HEK293 (cell line): ENCODE results near the gene ZNF260.
A peak's percentile ranks its signal among the peaks of the same experiment; 100 is the strongest.

Experiments used
- FEZF1 ChIP-seq: fragments of 450-650 bp; formaldehyde crosslinking; IDR thresholded peaks from 2 replicates; pipeline ENCODE4 v1.5.1; 2016; ENCODE audit warnings: missing biosample characterization, missing genetic modification characterization
- GFI1B ChIP-seq: fragments of 450-650 bp; formaldehyde crosslinking; IDR thresholded peaks from 2 replicates; pipeline ENCODE4 v1.5.1; 2016; ENCODE audit warnings: missing biosample characterization, missing genetic modification characterization
- MEIS1 ChIP-seq: sonication (generic); formaldehyde crosslinking; IDR thresholded peaks from 2 replicates; pipeline ENCODE4 v1.8.1; 2022; ENCODE audit warnings: missing genetic modification reagents, mild to moderate bottlenecking, borderline replicate concordance
- PRDM1 ChIP-seq: fragments of 450-650 bp; formaldehyde crosslinking; IDR thresholded peaks from 2 replicates; pipeline ENCODE4; 2016; ENCODE audit warnings: missing biosample characterization, missing genetic modification characterization
- RBAK ChIP-seq: fragments of 450-650 bp; formaldehyde crosslinking; IDR thresholded peaks from 2 replicates; pipeline ENCODE4 v1.5.1; 2016; ENCODE audit warnings: missing biosample characterization, missing genetic modification characterization
- SALL2 ChIP-seq: fragments of 450-650 bp; formaldehyde crosslinking; IDR thresholded peaks from 2 replicates; pipeline ENCODE4 v1.5.0; 2017; ENCODE audit warnings: missing biosample characterization, mild to moderate bottlenecking, missing genetic modification characterization, borderline replicate concordance
- SP2 ChIP-seq: fragments of 450-650 bp; formaldehyde crosslinking; IDR thresholded peaks from 2 replicates; pipeline ENCODE4 v1.5.1; 2016; ENCODE audit warnings: missing biosample characterization, missing genetic modification characterization
- ZBTB8A ChIP-seq: fragments of 450-650 bp; formaldehyde crosslinking; IDR thresholded peaks from 2 replicates; pipeline ENCODE4 v1.5.1; 2016; ENCODE audit warnings: missing biosample characterization, missing genetic modification characterization
- ZNF10 ChIP-seq: fragments of 450-650 bp; formaldehyde crosslinking; IDR thresholded peaks from 2 replicates; pipeline ENCODE4 v1.5.1; 2017; ENCODE audit warnings: missing biosample characterization, missing genetic modification characterization
- ZNF112 ChIP-seq: fragments of 450-650 bp; formaldehyde crosslinking; IDR thresholded peaks from 2 replicates; pipeline ENCODE4 v1.5.0; 2017; ENCODE audit warnings: missing biosample characterization, missing genetic modification characterization
- ZNF140 ChIP-seq: fragments of 450-650 bp; formaldehyde crosslinking; IDR thresholded peaks from 2 replicates; pipeline ENCODE4 v1.5.1; 2016; ENCODE audit warnings: missing biosample characterization, missing genetic modification characterization
- ZNF146 ChIP-seq: fragments of 450-650 bp; formaldehyde crosslinking; IDR thresholded peaks from 2 replicates; pipeline ENCODE4 v1.5.1; 2016; ENCODE audit warnings: missing biosample characterization, missing genetic modification characterization
- ZNF239 ChIP-seq: fragments of 450-650 bp; formaldehyde crosslinking; IDR thresholded peaks from 2 replicates; pipeline ENCODE4 v1.5.1; 2016; ENCODE audit warnings: missing biosample characterization, missing genetic modification characterization
- ZNF248 ChIP-seq: fragments of 450-650 bp; formaldehyde crosslinking; IDR thresholded peaks from 2 replicates; pipeline ENCODE4 v1.5.1; 2017; ENCODE audit warnings: missing biosample characterization, missing genetic modification characterization
- ZNF266 ChIP-seq: fragments of 450-650 bp; formaldehyde crosslinking; IDR thresholded peaks from 2 replicates; pipeline ENCODE4 v1.5.1; 2016; ENCODE audit warnings: missing biosample characterization, missing genetic modification characterization, low read depth
- ZNF335 ChIP-seq: fragments of 450-650 bp; formaldehyde crosslinking; conservative IDR thresholded peaks from 2 replicates; pipeline ENCODE4 v1.5.1; 2016; ENCODE audit warnings: missing biosample characterization, missing genetic modification characterization
- ZNF341 ChIP-seq: fragments of 450-650 bp; formaldehyde crosslinking; IDR thresholded peaks from 2 replicates; pipeline ENCODE4; 2016; ENCODE audit warnings: low read depth, missing biosample characterization, missing genetic modification characterization
- ZNF350 ChIP-seq: fragments of 450-650 bp; formaldehyde crosslinking; IDR thresholded peaks from 2 replicates; pipeline ENCODE4 v1.5.0; 2017; ENCODE audit warnings: missing biosample characterization, mild to moderate bottlenecking, missing genetic modification characterization
- ZNF354C ChIP-seq: fragments of 450-650 bp; formaldehyde crosslinking; IDR thresholded peaks from 2 replicates; pipeline ENCODE4 v1.5.1; 2016; ENCODE audit warnings: missing biosample characterization, missing genetic modification characterization, low read depth, borderline replicate concordance
- ZNF391 ChIP-seq: fragments of 450-650 bp; formaldehyde crosslinking; IDR thresholded peaks from 2 replicates; pipeline ENCODE4 v1.5.1; 2016; ENCODE audit warnings: low read depth, missing biosample characterization, missing genetic modification characterization, borderline replicate concordance
- ZNF404 ChIP-seq: fragments of 450-650 bp; formaldehyde crosslinking; IDR thresholded peaks from 2 replicates; pipeline ENCODE4 v1.5.1; 2017; ENCODE audit warnings: missing biosample characterization, missing genetic modification characterization
- ZNF510 ChIP-seq: fragments of 450-650 bp; formaldehyde crosslinking; IDR thresholded peaks from 2 replicates; pipeline ENCODE4 v1.5.1; 2018; ENCODE audit warnings: mild to moderate bottlenecking, missing genetic modification characterization, missing biosample characterization; ENCODE audit not compliant: insufficient replicate concordance
- ZNF529 ChIP-seq: fragments of 450-650 bp; formaldehyde crosslinking; IDR thresholded peaks from 2 replicates; pipeline ENCODE4 v1.5.1; 2017; ENCODE audit warnings: missing genetic modification characterization, missing biosample characterization; ENCODE audit not compliant: insufficient replicate concordance
- ZNF530 ChIP-seq: fragments of 450-650 bp; formaldehyde crosslinking; IDR thresholded peaks from 2 replicates; pipeline ENCODE4 v1.5.1; 2016; ENCODE audit warnings: low read depth, missing biosample characterization, missing genetic modification characterization
- ZNF561 ChIP-seq: fragments of 450-650 bp; IDR thresholded peaks from 2 replicates; pipeline ENCODE4 v1.5.1; 2018; ENCODE audit warnings: missing biosample characterization, missing genetic modification characterization, borderline replicate concordance
- ZNF585B ChIP-seq: fragments of 450-650 bp; formaldehyde crosslinking; IDR thresholded peaks from 2 replicates; pipeline ENCODE4 v1.5.1; 2016; ENCODE audit warnings: missing biosample characterization, missing genetic modification characterization
- ZNF623 ChIP-seq: fragments of 450-650 bp; formaldehyde crosslinking; IDR thresholded peaks from 2 replicates; pipeline ENCODE4 v1.5.1; 2016; ENCODE audit warnings: missing biosample characterization, missing genetic modification characterization
- ZNF626 ChIP-seq: fragments of 450-650 bp; sonication (Bioruptor Pico); formaldehyde crosslinking; IDR thresholded peaks from 2 replicates; pipeline ENCODE4 v1.5.1; 2018; ENCODE audit warnings: missing biosample characterization, missing genetic modification characterization, inconsistent platforms
- ZNF660 ChIP-seq: fragments of 450-650 bp; IDR thresholded peaks from 2 replicates; pipeline ENCODE4 v1.5.1; 2018; ENCODE audit warnings: missing biosample characterization, mild to moderate bottlenecking, missing genetic modification characterization
- ZNF701 ChIP-seq: fragments of 450-650 bp; formaldehyde crosslinking; IDR thresholded peaks from 2 replicates; pipeline ENCODE4 v1.5.1; 2016; ENCODE audit warnings: missing biosample characterization, missing genetic modification characterization
- ZSCAN23 ChIP-seq: fragments of 450-650 bp; formaldehyde crosslinking; IDR thresholded peaks from 2 replicates; pipeline ENCODE4 v1.5.1; 2016; ENCODE audit warnings: missing biosample characterization, missing genetic modification characterization
- ZSCAN30 ChIP-seq: fragments of 450-650 bp; IDR thresholded peaks from 2 replicates; pipeline ENCODE4 v1.5.1; 2018; ENCODE audit warnings: missing biosample characterization, mild to moderate bottlenecking, missing genetic modification characterization, moderate library complexity
- ZXDB ChIP-seq: fragments of 450-650 bp; formaldehyde crosslinking; IDR thresholded peaks from 2 replicates; pipeline ENCODE4 v1.5.1; 2016; ENCODE audit warnings: missing biosample characterization, missing genetic modification characterization
- TF ChIP-seq, protein P1 (sequence below): fragments of 450-650 bp; formaldehyde crosslinking; IDR thresholded peaks from 2 replicates; pipeline ENCODE4 v1.5.1; 2016; ENCODE audit warnings: missing biosample characterization, missing genetic modification characterization
- TF ChIP-seq, protein P2 (sequence below): fragments of 450-650 bp; formaldehyde crosslinking; IDR thresholded peaks from 2 replicates; pipeline ENCODE4 v1.5.1; 2017; ENCODE audit warnings: missing biosample characterization, missing genetic modification characterization
- TF ChIP-seq, protein P3 (sequence below): fragments of 450-650 bp; formaldehyde crosslinking; IDR thresholded peaks from 2 replicates; pipeline ENCODE4 v1.5.1; 2017; ENCODE audit warnings: missing biosample characterization, missing genetic modification characterization
- TF ChIP-seq, protein P4 (sequence below): fragments of 450-650 bp; formaldehyde crosslinking; IDR thresholded peaks from 2 replicates; pipeline ENCODE4 v1.5.1; 2016; ENCODE audit warnings: missing biosample characterization, missing genetic modification characterization

Gene ZNF260

GRCh38 chr19:36547001-36547732 lies 19.1 kb upstream of the ZNF260 start (continued):
- TF ChIP-seq ZNF10 (tag by site-specific recombination) (0 out of 2 replicates have a peak, but pooled peaks have one; percentile 39), ZNF529 (peak; percentile 71), ZNF585B (tag by site-specific recombination) (0 out of 2 replicates have a peak, but pooled peaks have one; percentile 17), FEZF1 (tag by site-specific recombination) (no peak), ZNF335 (no peak), ZNF248 (tag by site-specific recombination) (0 out of 2 replicates have a peak, but pooled peaks have one; percentile 51), ZNF350 (no peak), MEIS1 (CRISPR knock-in tag) (no peak), ZSCAN30 (tag by site-specific recombination) (peak; percentile 65; the same call in 1 of the 2 replicates), ZNF391 (tag by site-specific recombination) (no peak), GFI1B (no peak), ZNF701 (no peak), ZNF112 (tag by site-specific recombination) (no peak), ZSCAN23 (tag by site-specific recombination) (peak; percentile 70; the same call in 1 of the 2 replicates), ZNF561 (tag by site-specific recombination) (no peak), ZBTB8A (no peak), ZNF510 (peak; percentile 67), ZNF623 (tag by site-specific recombination) (no peak), ZNF404 (tag by site-specific recombination) (no peak), SALL2 (tag by site-specific recombination) (no peak), ZNF660 (tag by site-specific recombination) (no peak), RBAK (tag by site-specific recombination) (peak; percentile 67; the same call in 1 of the 2 replicates), ZNF266 (no peak), ZNF626 (tag by site-specific recombination) (peak; percentile 95), ZNF354C (no peak), ZXDB (tag by site-specific recombination) (0 out of 2 replicates have a peak, but pooled peaks have one; percentile 23), ZNF341 (tag by site-specific recombination) (no peak), ZNF140 (tag by site-specific recombination) (no peak), PRDM1 (tag by site-specific recombination) (no peak), ZNF530 (tag by site-specific recombination) (no peak), ZNF239 (tag by site-specific recombination) (no peak), SP2 (tag by site-specific recombination) (no peak), ZNF146 (tag by site-specific recombination) (no peak)
- TF ChIP-seq, protein P1, sequence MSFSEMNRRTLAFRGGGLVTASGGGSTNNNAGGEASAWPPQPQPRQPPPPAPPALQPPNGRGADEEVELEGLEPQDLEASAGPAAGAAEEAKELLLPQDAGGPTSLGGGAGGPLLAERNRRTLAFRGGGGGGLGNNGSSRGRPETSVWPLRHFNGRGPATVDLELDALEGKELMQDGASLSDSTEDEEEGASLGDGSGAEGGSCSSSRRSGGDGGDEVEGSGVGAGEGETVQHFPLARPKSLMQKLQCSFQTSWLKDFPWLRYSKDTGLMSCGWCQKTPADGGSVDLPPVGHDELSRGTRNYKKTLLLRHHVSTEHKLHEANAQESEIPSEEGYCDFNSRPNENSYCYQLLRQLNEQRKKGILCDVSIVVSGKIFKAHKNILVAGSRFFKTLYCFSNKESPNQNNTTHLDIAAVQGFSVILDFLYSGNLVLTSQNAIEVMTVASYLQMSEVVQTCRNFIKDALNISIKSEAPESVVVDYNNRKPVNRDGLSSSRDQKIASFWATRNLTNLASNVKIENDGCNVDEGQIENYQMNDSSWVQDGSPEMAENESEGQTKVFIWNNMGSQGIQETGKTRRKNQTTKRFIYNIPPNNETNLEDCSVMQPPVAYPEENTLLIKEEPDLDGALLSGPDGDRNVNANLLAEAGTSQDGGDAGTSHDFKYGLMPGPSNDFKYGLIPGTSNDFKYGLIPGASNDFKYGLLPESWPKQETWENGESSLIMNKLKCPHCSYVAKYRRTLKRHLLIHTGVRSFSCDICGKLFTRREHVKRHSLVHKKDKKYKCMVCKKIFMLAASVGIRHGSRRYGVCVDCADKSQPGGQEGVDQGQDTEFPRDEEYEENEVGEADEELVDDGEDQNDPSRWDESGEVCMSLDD = no peak
- TF ChIP-seq, protein P2, sequence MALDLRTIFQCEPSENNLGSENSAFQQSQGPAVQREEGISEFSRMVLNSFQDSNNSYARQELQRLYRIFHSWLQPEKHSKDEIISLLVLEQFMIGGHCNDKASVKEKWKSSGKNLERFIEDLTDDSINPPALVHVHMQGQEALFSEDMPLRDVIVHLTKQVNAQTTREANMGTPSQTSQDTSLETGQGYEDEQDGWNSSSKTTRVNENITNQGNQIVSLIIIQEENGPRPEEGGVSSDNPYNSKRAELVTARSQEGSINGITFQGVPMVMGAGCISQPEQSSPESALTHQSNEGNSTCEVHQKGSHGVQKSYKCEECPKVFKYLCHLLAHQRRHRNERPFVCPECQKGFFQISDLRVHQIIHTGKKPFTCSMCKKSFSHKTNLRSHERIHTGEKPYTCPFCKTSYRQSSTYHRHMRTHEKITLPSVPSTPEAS (tag by site-specific recombination) = no peak
- TF ChIP-seq, protein P3, sequence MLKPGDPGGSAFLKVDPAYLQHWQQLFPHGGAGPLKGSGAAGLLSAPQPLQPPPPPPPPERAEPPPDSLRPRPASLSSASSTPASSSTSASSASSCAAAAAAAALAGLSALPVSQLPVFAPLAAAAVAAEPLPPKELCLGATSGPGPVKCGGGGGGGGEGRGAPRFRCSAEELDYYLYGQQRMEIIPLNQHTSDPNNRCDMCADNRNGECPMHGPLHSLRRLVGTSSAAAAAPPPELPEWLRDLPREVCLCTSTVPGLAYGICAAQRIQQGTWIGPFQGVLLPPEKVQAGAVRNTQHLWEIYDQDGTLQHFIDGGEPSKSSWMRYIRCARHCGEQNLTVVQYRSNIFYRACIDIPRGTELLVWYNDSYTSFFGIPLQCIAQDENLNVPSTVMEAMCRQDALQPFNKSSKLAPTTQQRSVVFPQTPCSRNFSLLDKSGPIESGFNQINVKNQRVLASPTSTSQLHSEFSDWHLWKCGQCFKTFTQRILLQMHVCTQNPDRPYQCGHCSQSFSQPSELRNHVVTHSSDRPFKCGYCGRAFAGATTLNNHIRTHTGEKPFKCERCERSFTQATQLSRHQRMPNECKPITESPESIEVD (tag by site-specific recombination) = no peak
- TF ChIP-seq, protein P4, sequence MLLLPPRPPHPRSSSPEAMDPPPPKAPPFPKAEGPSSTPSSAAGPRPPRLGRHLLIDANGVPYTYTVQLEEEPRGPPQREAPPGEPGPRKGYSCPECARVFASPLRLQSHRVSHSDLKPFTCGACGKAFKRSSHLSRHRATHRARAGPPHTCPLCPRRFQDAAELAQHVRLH = peak; percentile 63
